K562 (cell line): Measurements from ENCODE around the gene CCDC7. TPM values are rescaled to one million over a fixed set of nuclear protein-coding genes. Genes with fewer than 3 reads are reported as not detected.

Source experiments
- HMGXB4 ChIP-seq: sonication (generic); formaldehyde crosslinking; IDR thresholded peaks from 2 replicates; pipeline ENCODE4 v1.8.1; 2023; ENCODE audit warnings: mild to moderate bottlenecking, missing genetic modification reagents
- ZNF609 ChIP-seq: sonication (generic); formaldehyde crosslinking; IDR thresholded peaks from 2 replicates; pipeline ENCODE4 v1.8.1; 2023; ENCODE audit warnings: missing genetic modification reagents, mild to moderate bottlenecking, borderline replicate concordance
- ZNF740 ChIP-seq, 3 experiments: fragments of 200-800 bp in 1 of 3; sonication (Bioruptor generic) in 1 of 3; sonication (generic) in 1 of 3; formaldehyde crosslinking in 1 of 3; IDR thresholded peaks; 2 replicates each; pipeline versions ENCODE4 v1.6.1 to v1.8.0; 2016 to 2022; ENCODE audit warnings: mild to moderate bottlenecking in 2 of 3, missing compliant biosample characterization in 2 of 3, missing genetic modification characterization in 2 of 3, missing genetic modification reagents in 1 of 3
- polyA plus RNA-seq, 8 experiments: library from polyadenylated mRNA; depleted of rRNA in 4 of 8; stranded (reverse) in 5 of 8; unstranded in 3 of 8; fragments of >200 nt; fragmentation: Nextera tagmentation in 2 of 8; fragmentation: Illumina TruSeq in 1 of 8; extraction: Ambion mirVana in 2 of 8; extraction: Trizol in 1 of 8; gene quantifications; 2 replicates each; pipeline versions ENCODE4 v1.2.1 to v1.2.3, GENCODE V29; 2011 to 2014; ENCODE audit warnings: inconsistent platforms in 1 of 8, missing spikeins in 1 of 8
- total RNA-seq, 7 experiments: library from RNA; depleted of rRNA in 6 of 7; stranded (reverse); fragments of >200 nt in 6 of 7; fragmentation: Illumina TruSeq in 2 of 7; extraction: Trizol in 2 of 7; gene quantifications; 2 replicates each; pipeline versions ENCODE4 v1.2.1 to v1.2.3, GENCODE V29; 2011 to 2021; ENCODE audit warnings: low replicate concordance in 1 of 7

The CCDC7 gene
- total and polyA plus RNA-seq, 9 of the 15 experiments (the other 6 are each of a cell fraction or from before 2014, with no cell fraction given): 1.5 to 6.6 (median 2.7) TPM

- no peak for TF ChIP-seq ZNF609 (CRISPR knock-in tag)
- no peak for TF ChIP-seq ZNF740 (CRISPR knock-in tag; IDR thresholded peaks at IDR 0.05)
- TF ChIP-seq ZNF740 (tag; IDR thresholded peaks at IDR 0.05): no peak
- no peak for TF ChIP-seq HMGXB4
- TF ChIP-seq, all 486 proteins: peak for 0
These were observed 26.3 kb upstream of the CCDC7 start (continued) for GRCh38 chr10:32419615-32420014.
